Trophoblast cell (in vitro differentiated cells and primary cell): ENCODE data around the gene KIF26B.
A peak's percentile ranks its signal among the peaks of the same experiment; 100 is the strongest.

Experiments
- DNase-seq, 2 donors: peaks; one replicate each; pipeline ENCODE4 v3.0.0-alpha.2; 2016
- H2AFZ ChIP-seq: 2 replicates; pipeline ENCODE4 v1.6.1; 2013; ENCODE audit warnings: low read length, moderate library complexity, mild to moderate bottlenecking; ENCODE audit not compliant: insufficient read depth, poor library complexity
- H2AK5ac ChIP-seq: 2 replicates; pipeline ENCODE4 v1.6.1; 2013; ENCODE audit warnings: mild to moderate bottlenecking, low read length
- H2BK120ac ChIP-seq: 2 replicates; pipeline ENCODE4 v1.6.1; 2013; ENCODE audit warnings: low read length, mild to moderate bottlenecking, moderate library complexity; ENCODE audit not compliant: insufficient read depth, poor library complexity
- H2BK12ac ChIP-seq: 2 replicates; pipeline ENCODE4 v1.6.1; 2013; ENCODE audit warnings: mild to moderate bottlenecking, low read length, moderate library complexity
- H2BK5ac ChIP-seq: 2 replicates; pipeline ENCODE4 v1.6.1; 2013; ENCODE audit warnings: low read length, low read depth, moderate library complexity, mild to moderate bottlenecking; ENCODE audit not compliant: poor library complexity
- H3K14ac ChIP-seq: 2 replicates; pipeline ENCODE4 v1.6.1; 2013; ENCODE audit warnings: mild to moderate bottlenecking, low read length
- H3K18ac ChIP-seq: 2 replicates; pipeline ENCODE4 v1.6.1; 2013; ENCODE audit warnings: mild to moderate bottlenecking, low read length
- H3K23ac ChIP-seq: 2 replicates; pipeline ENCODE4 v1.6.1; 2013; ENCODE audit warnings: low read length
- H3K27ac ChIP-seq: 2 replicates; pipeline ENCODE4 v1.5.1; 2013; ENCODE audit warnings: low read depth, mild to moderate bottlenecking, inconsistent platforms, low read length, moderate library complexity
- H3K27me3 ChIP-seq: 2 replicates; pipeline ENCODE4 v1.6.1; 2013; ENCODE audit warnings: inconsistent platforms, mild to moderate bottlenecking, low read length, moderate library complexity; ENCODE audit not compliant: insufficient read depth
- H3K36me3 ChIP-seq, 2 experiments: 1 replicate in 1 of 2; 2 replicates in 1 of 2; pipeline ENCODE4 v1.6.1; 2013; ENCODE audit warnings: low read length in 2 of 2, mild to moderate bottlenecking in 2 of 2, moderate library complexity in 1 of 2; ENCODE audit not compliant: insufficient read depth in 2 of 2, control insufficient read depth in 1 of 2
- H3K4ac ChIP-seq: 2 replicates; pipeline ENCODE4 v1.6.1; 2013; ENCODE audit warnings: low read depth, mild to moderate bottlenecking, low read length, moderate library complexity
- H3K4me1 ChIP-seq, 2 experiments: 1 replicate in 1 of 2; 2 replicates in 1 of 2; pipeline ENCODE4 v1.6.1; 2013; ENCODE audit warnings: low read length in 2 of 2, mild to moderate bottlenecking in 2 of 2, moderate library complexity in 1 of 2; ENCODE audit not compliant: insufficient read depth in 2 of 2, control insufficient read depth in 1 of 2
- H3K4me2 ChIP-seq: 2 replicates; pipeline ENCODE4 v1.6.1; 2013; ENCODE audit warnings: inconsistent platforms, mild to moderate bottlenecking, low read length, moderate library complexity
- H3K4me3 ChIP-seq: 2 replicates; pipeline ENCODE4 v1.5.1; 2013; ENCODE audit warnings: mild to moderate bottlenecking, low read depth, low read length, inconsistent platforms
- H3K79me1 ChIP-seq: one replicate; pipeline ENCODE4 v1.6.1; 2013; ENCODE audit warnings: low read length
- H3K79me2 ChIP-seq: 2 replicates; pipeline ENCODE4 v1.6.1; 2013; ENCODE audit warnings: low read length, mild to moderate bottlenecking; ENCODE audit not compliant: control insufficient read depth, insufficient read depth, poor library complexity
- H3K9ac ChIP-seq: 2 replicates; pipeline ENCODE4 v1.6.1; 2013; ENCODE audit warnings: mild to moderate bottlenecking, low read length
- H3K9me3 ChIP-seq: 2 replicates; pipeline ENCODE4 v1.6.1; 2013; ENCODE audit warnings: low read depth, mild to moderate bottlenecking, control low read depth, inconsistent platforms, low read length; ENCODE audit not compliant: insufficient read depth
- H4K12ac ChIP-seq: 2 replicates; pipeline ENCODE4 v1.6.1; 2013; ENCODE audit warnings: low read depth, mild to moderate bottlenecking, low read length, moderate library complexity
- H4K8ac ChIP-seq: 2 replicates; pipeline ENCODE4 v1.6.1; 2013; ENCODE audit warnings: low read depth, mild to moderate bottlenecking, low read length, moderate library complexity
- H4K91ac ChIP-seq: one replicate; pipeline ENCODE4 v1.6.1; 2013; ENCODE audit warnings: low read depth, mild to moderate bottlenecking, low read length, moderate library complexity
- WGBS: extraction: QIAGEN DNeasy Blood & Tissue Kit; methylation state at CpG from one replicate; pipeline ENCODE4 v1.1.7; 2013; ENCODE audit warnings: missing lambda C conversion rate; ENCODE audit not compliant: insufficient read length, insufficient coverage; ENCODE audit errors: extremely low coverage; 5-methylcytosine and 5-hydroxymethylcytosine counted together

The KIF26B gene

DNA sequence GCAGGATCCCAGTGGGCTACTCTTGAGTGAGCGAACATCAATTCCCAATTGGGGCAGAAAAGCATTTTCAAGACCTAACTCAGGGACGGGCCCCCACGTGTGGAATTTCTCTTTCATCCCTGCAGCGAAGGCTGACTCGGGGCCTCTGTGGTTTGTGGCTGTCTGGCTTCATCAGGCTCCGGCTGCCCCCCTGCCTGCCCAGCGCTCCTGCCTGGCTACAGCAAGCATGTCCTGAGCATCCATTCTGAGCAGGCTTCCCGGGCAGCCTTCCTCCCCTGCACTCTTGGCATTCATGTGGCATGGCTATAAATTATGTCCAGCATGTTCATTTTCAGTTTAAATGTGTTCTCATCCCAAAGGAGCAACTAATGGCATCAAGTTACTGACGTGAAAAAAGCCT lies 588.1 kb downstream of the KIF26B start:
- H3K4me1 ChIP-seq = peaks cover 0 to 2% of the 10 kb centered on the region in 2 experiments
- H2AK5ac ChIP-seq = no peak overlapping the region
- H3K79me1 ChIP-seq = no peaks in the 10 kb centered on the region
- H2BK120ac ChIP-seq = no peak overlapping the region
- H3K79me2 ChIP-seq = no peaks in the 10 kb centered on the region
- H3K4me3 ChIP-seq = no peak overlapping the region
- H4K12ac ChIP-seq = no peak overlapping the region
- H4K8ac ChIP-seq = no peak overlapping the region
- DNase-seq = no peak
- H3K4me2 ChIP-seq = no peak overlapping the region
- no peak overlapping the region for H2BK5ac ChIP-seq
- H3K9ac ChIP-seq = no peak overlapping the region
- H3K36me3 ChIP-seq = no peaks in the 10 kb centered on the region
- H3K4ac ChIP-seq = no peak overlapping the region
- WGBS = no CpG with 5 or more reads among the region's 9 CpGs
- H3K9me3 ChIP-seq = no peaks in the 10 kb centered on the region
- no peak overlapping the region for H3K14ac ChIP-seq
- H3K27me3 ChIP-seq = no peaks in the 10 kb centered on the region
- no peak overlapping the region for H3K27ac ChIP-seq
- H4K91ac ChIP-seq = no peak overlapping the region
- no peak overlapping the region for H3K18ac ChIP-seq
- no peak overlapping the region for H3K23ac ChIP-seq
- no peak overlapping the region for H2AFZ ChIP-seq
- H2BK12ac ChIP-seq = no peak overlapping the region

DNA sequence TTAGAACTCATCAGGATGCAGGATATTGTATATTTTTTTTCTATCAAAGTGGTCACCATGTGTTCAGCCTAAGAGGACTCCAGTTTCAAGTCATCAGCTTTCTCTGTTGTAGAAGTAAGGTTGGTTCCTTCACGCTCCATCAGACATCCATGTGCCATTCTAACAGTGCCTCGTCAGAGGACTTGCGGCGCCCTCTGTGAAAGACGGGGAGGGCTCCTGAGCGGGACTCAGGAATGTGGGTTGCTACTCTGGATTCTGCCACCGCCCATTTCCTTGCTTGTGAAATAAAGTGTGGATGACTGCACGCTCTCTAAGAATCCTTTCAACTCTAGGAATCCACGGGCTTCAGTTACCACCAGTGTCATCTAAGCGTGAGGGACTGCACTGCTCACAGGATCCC lies 593.5 kb downstream of the KIF26B start:
- Histone ChIP-seq H3K4me1 (peaks cover 19% of the 10 kb centered on the region in 2 experiments), H2BK12ac (no peak overlapping the region), H2BK120ac (no peak overlapping the region), H4K91ac (no peak overlapping the region), H3K79me2 (peaks cover 4% of the 10 kb centered on the region), H3K4me3 (no peak overlapping the region), H3K14ac (no peak overlapping the region), H4K8ac (no peak overlapping the region), H3K23ac (no peak overlapping the region), H3K36me3 (no peaks in the 10 kb centered on the region), H4K12ac (no peak overlapping the region), H3K4ac (no peak overlapping the region), H3K9ac (no peak overlapping the region), H3K9me3 (no peaks in the 10 kb centered on the region), H3K4me2 (no peak overlapping the region), H3K18ac (no peak overlapping the region), H2AFZ (no peak overlapping the region), H3K27me3 (no peaks in the 10 kb centered on the region), H3K27ac (no peak overlapping the region), H3K79me1 (peaks cover 18% of the 10 kb centered on the region), H2BK5ac (no peak overlapping the region), H2AK5ac (no peak overlapping the region)
- WGBS = no CpG with 5 or more reads among the region's 10 CpGs
- DNase-seq = peak; percentile 18 to 45

DNA sequence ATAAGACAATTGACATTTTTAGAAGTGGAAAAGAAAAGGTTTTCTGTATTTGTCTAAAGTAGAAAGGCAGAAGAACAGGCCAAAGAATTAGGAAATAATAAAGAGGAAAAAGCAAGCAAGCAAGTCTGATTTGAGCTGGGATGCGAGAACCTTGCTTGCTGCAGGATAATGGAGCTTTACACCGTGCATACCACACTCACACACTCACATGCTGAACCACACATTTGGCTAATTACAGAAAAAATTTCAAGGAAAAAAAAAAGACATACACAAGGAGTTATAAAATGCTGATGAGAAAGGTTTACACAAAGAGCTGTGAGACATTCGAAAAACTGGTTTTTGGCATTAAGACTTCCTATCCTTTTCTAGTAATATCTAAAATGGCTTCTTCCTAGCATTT lies 593.9 kb downstream of the KIF26B start:
- no peaks in the 10 kb centered on the region for H3K36me3 ChIP-seq
- no peak overlapping the region for H3K27ac ChIP-seq
- peaks cover 4% of the 10 kb centered on the region for H3K79me2 ChIP-seq
- H2AFZ ChIP-seq = no peak overlapping the region
- H2BK5ac ChIP-seq = no peak overlapping the region
- peaks cover 21% of the 10 kb centered on the region for H3K79me1 ChIP-seq
- no peak overlapping the region for H3K9ac ChIP-seq
- no peak overlapping the region for H3K4me3 ChIP-seq
- H3K4me2 ChIP-seq = no peak overlapping the region
- H3K18ac ChIP-seq = no peak overlapping the region
- H2BK12ac ChIP-seq = no peak overlapping the region
- H4K91ac ChIP-seq = no peak overlapping the region
- H4K12ac ChIP-seq = no peak overlapping the region
- no peak overlapping the region for H3K14ac ChIP-seq
- H2AK5ac ChIP-seq = no peak overlapping the region
- no peak overlapping the region for H3K4ac ChIP-seq
- DNase-seq = peak in 1 of 2 donors; percentile 17
- H3K23ac ChIP-seq = no peak overlapping the region
- no peak overlapping the region for H4K8ac ChIP-seq
- no peaks in the 10 kb centered on the region for H3K27me3 ChIP-seq
- peaks cover 22 to 23% of the 10 kb centered on the region in 2 experiments for H3K4me1 ChIP-seq
- H2BK120ac ChIP-seq = no peak overlapping the region
- H3K9me3 ChIP-seq = no peaks in the 10 kb centered on the region
- no CpG with 5 or more reads among the region's 3 CpGs for WGBS

DNA sequence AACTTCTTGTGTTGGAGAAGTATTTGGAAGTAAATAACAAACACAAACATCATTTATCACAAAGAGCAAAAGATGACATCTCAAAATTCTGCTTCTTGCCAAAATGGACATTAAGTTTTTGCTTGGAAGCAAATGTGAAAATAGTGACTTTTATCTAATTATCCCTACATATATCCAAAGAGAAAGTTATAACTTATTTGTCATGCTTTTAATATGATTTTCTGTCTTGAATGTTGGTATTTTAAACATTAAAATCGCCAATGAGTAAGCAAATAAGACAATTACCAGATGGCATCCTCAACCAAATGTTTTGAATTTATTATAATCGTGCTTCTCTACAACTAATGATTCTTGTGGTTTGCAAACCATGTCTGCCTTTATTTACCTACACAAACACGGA lies 594.3 kb downstream of the KIF26B start:
- H4K12ac ChIP-seq = no peak overlapping the region
- no peak overlapping the region for H2BK5ac ChIP-seq
- no peak overlapping the region for H3K14ac ChIP-seq
- H3K79me1 ChIP-seq = peaks cover 21% of the 10 kb centered on the region
- H3K79me2 ChIP-seq = peaks cover 4% of the 10 kb centered on the region
- H3K4me2 ChIP-seq = no peak overlapping the region
- no peak overlapping the region for H3K23ac ChIP-seq
- no peaks in the 10 kb centered on the region for H3K27me3 ChIP-seq
- H2AFZ ChIP-seq = no peak overlapping the region
- H3K36me3 ChIP-seq = no peaks in the 10 kb centered on the region
- H4K8ac ChIP-seq = no peak overlapping the region
- H3K4me1 ChIP-seq = peaks cover 22 to 23% of the 10 kb centered on the region in 2 experiments
- no peak overlapping the region for H3K18ac ChIP-seq
- peak overlapping the region; percentile 18 for H2BK120ac ChIP-seq
- H2BK12ac ChIP-seq = no peak overlapping the region
- no peak overlapping the region for H3K9ac ChIP-seq
- H3K4me3 ChIP-seq = no peak overlapping the region
- no CpG with 5 or more reads among the region's 3 CpGs for WGBS
- no peak overlapping the region for H3K27ac ChIP-seq
- H3K4ac ChIP-seq = no peak overlapping the region
- no peak for DNase-seq
- H3K9me3 ChIP-seq = no peaks in the 10 kb centered on the region
- H4K91ac ChIP-seq = no peak overlapping the region
- H2AK5ac ChIP-seq = no peak overlapping the region
